NCI-H146 treated with DMSO at 0.1 percent for 48 hours (cell line): ENCODE results near the gene FRMD5.
"Not testable (repeated sequence)": the region's sequence is repeated elsewhere in the genome, so short reads cannot be mapped to it uniquely, and the experiment has no call there.

ENCODE experiments used
- DNase-seq: peaks from one replicate; lab custom pipeline; 2025; ENCODE audit not compliant: unreplicated experiment; lab: John Stamatoyannopoulos, UW

FRMD5 gene

GRCh38 chr15:44034933-44035624 is 160.0 kb downstream of the FRMD5 start:
- no peak for DNase-seq

GRCh38 chr15:44034334-44034733 is 160.7 kb downstream of the FRMD5 start:
- no peak for DNase-seq

- no peak for DNase-seq
Measured at GRCh38 chr15:44033894-44034293, 161.2 kb downstream of the FRMD5 start.

GRCh38 chr15:44032820-44033219 is 162.3 kb downstream of the FRMD5 start:
- DNase-seq = not testable (repeated sequence)

DNA sequence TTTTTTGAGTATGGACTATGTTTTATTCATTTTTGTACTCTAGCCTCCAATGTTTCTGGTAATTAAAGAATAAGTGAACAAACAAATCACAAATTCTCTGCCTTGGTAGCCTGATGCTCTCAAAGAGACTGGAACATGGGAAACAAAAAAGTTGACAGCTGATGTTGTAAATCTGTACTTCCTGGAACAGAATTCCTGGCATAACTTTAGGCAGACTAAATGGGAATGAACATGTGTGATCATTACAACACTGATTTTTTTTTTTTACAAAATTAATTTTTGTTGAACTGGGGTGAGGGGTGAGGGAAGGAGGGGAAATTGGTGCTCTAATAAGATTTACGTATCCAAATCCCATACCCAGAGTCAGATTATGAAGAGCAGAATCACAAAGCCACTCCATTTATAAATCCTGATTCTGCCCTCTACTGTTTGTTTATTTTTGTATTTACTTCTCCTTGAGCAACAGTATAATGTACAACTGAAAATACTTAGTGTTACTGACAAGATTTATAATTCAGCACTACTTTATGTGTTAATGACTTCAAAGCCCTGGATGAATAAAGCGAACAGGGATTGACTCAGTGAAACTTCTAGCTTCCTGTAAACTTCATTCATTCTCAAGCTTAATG is 165.0 kb downstream of the FRMD5 start:
- no peak for DNase-seq

GRCh38 chr15:44029003-44029402 is 166.1 kb downstream of the FRMD5 start:
- no peak for DNase-seq

DNA sequence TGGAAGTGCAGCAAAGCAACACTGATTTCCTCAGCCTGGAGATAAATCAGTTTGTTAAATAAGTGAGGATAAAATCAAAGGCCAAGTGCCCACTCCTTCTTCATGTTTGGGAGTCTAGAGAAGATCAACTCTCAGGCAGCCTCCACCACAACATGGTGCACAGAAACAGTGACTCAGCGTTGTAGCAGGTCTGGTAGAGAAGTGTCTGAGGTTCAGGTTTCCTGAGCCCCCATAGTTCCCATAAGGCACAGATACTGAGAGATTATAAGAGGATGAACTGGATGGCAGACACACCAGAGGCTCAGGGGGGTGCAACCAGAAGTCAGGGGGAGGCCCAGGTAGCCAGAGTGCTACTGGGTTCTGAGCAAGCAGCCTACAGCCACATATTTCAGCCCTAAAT is 166.7 kb downstream of the FRMD5 start:
- DNase-seq = no peak

DNA sequence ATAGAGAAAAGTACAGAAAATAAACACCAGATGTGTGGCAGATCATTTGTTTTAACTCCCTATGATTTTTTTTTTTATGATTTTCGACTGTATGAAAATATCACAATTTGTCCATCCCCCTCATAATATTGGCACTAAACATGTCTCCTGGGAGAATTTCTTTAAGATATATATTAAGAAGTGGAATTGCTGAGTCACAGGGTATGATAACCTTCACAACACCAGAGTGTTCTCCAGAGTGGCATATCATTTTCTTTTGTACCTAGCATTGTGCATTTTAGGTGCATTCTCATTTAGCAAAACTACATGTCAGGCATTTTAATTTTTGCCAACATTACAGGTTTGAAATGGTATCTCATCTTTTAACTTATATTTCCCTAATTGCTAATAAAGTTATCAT is 170.9 kb downstream of the FRMD5 start:
- DNase-seq = no peak

DNA sequence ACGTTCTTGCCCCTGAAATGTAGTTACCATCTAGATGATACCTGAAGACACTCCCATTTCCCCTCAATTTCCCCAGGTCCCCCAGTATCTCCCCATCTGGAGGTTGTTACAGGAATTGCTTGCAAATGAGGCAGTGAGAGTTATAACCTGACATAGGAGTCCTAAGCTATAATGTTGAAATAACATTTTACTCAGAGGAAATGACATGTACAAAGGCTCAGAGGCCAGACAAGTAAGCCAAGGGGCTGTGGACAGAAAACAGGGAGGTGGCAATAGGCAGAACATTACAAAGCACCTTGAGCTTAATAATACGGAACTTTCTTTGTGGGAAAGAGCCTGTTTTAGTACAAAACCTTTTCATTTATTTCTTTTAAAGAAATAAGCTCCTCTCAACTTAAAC is 171.9 kb downstream of the FRMD5 start:
- no peak for DNase-seq

DNA sequence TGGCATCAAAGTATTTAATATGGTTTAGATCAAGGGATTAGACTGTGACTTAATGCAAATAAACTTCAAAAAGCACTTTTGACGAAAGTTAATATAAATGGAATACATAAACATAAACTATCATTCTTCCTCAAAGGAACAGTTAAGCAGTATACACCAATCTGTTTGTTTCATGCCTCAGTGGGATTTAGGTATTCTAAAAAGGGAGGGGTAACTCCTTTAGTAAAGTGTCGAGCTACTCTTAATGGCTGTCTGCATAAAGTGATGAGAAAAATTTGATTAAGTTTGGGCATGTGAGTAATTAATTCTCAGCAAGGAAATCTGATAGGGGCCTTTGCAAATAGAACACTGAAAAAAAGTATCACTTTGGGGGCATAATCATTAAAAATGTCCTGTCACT is 176.9 kb downstream of the FRMD5 start:
- DNase-seq = no peak

DNA sequence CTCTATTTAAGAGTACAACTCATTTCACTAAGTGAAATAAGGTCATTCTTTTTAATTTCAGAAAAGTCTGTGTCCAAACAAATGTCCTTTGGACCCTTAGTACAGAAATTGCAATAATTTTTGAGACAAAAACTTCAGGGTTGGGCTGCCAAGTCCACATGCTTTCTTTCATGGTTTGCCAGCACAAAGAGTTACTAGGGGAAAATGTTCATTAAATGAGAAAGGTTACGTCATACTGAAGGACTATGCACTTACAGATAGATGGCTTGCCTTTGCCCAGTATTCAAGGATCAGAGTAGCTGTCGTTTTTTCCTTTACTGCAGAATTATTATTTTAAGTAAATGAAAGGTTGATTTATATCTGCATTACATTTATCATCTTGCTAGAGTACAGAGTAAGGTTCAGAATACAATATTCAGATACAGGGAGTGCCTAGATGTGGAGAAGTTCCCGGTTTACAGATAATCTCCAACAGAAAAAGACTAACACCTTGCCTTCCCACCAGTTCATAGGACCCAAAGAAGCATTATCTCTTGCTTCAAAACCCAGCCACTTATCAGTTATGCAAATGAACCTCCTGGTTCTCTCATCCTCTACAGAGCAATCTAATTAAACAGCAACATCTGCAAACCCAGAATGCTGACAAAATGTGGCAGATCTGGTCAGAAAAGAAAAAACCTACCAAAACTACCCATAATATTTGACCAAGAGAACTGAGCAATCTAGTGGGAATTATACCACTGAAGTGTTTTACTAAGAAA is 179.3 kb downstream of the FRMD5 start:
- no peak for DNase-seq

DNA sequence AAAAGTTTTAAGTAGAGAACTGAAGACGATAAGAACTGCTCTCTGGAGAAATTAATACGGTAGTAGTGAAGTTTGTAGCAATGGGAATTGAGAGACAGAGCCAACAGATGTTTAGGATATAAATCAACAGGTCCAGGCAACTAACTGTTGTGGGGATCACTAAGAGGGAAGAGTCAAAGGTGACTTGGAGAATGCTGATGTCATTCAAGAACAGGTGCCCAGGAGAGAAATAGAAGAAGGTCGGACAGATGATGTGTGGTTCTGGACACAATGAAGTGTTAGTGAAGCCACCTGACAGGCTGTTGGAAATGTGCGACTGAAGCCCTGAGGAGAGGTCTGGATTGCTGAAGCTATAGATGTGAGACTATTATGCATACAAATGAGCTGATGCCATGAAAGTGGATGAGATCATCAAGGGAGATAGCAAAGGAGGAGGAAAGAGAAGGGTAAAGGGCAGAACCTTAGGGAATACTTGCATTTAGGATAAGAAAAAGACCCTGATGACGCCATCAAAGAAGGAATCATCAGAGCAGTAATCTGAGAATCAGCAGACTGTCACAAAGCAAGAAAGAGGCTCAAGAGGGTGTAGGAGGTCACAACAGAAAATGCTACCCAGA is 183.7 kb downstream of the FRMD5 start:
- DNase-seq = no peak

DNA sequence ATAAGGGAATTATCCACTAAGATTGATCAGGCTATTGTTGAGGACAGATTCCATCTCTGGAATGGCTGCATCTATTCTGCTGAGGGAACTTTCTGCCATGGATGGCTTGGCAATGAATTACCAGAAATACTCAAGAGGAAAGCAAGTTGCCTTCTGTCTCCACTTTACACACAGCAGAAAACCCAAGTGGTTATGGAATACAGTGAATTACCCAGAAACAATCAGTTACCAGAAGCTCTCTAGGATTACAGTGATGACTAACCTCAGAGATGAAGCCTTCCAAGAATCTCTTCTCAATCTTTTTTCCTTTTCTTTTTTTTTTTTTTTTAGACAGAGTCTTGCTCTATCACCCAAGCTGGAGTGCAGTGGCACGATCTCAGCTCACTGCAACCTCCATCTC is 185.0 kb downstream of the FRMD5 start:
- DNase-seq = no peak

- no peak for DNase-seq
Measured at GRCh38 chr15:44009038-44009437, 186.0 kb downstream of the FRMD5 start.

- DNase-seq = not testable (repeated sequence)
Measured at GRCh38 chr15:44000248-44000647, 194.8 kb downstream of the FRMD5 start.

GRCh38 chr15:43998607-43999006 is 196.5 kb downstream of the FRMD5 start:
- DNase-seq = no peak

- no peak for DNase-seq
Measured at GRCh38 chr15:43991206-43991605, 203.9 kb downstream of the FRMD5 start.

DNA sequence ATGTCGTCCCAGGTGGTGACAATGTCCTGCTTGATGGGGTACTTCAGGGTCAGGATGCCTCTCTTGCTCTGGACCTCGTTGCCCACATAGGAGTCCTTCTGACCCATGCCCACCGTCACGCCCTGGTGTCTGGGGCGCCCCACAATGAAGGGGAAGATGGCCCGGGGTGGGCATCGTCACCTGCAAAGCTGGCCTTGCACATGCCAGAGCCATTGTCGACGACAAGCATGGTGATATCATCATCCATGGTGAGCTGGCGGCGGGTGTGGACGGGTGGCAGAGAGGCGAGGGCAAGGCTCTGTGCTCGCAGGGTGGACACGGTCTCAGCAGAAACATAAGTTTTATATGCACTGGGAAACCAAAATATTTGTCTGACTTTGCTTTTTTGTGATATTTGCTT is 205.1 kb downstream of the FRMD5 start:
- no peak for DNase-seq

DNA sequence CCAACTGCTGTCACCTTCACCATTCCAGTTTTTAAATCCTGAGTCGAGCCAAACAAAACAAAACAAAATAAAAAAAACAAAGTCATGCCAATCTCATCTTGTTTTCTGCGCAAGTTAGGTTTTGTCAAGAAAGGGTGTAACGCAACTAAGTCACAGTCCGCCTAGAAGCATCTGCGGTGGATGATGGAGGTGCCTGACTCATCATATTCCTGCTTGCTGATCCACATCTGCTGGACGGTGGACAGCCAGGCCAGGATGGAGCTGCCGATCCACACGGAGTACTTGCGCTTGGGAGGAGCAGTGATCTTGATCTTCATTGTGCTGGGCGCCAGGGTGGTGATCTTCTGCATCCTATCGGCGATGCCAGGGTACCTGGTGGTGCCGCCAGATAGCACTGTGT is 206.2 kb downstream of the FRMD5 start:
- DNase-seq = no peak

GRCh38 chr15:43987924-43988323 is 207.1 kb downstream of the FRMD5 start:
- DNase-seq = no peak

DNA sequence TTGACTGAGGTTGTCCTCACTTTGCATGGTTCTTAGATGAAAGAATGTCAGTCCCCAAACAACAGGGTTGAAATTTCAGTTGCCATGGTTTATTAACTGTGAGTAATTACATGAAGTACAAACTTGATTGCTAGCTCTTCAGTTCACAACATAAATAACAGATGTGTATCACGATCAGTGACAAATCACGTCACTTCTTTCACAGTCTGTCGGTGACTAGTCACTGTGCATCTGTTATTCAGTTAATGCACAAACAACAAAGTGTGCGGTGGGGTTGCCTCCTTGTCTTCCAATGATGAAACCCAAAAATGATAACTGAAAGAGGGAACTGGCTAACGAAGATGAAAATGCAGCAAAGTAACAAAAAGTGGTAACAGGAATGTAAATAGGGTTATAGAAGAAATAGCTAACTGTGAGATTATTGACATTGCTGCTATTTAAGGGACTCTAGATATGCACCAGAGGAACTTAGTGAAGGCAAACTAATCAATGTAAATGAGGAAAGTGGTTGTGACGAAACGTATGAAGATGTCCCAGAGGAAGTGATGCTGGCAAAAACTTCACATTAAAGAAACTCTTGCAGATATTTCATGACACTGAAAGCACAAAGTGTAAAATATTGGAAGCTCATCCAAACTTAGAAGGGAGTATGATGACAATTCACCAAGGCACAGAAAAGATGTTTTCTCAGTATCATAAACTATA is 208.9 kb downstream of the FRMD5 start:
- no peak for DNase-seq
